WTC11 (cell line): ENCODE measurements around the gene CARMIL1.

Experiments
- ATF3 ChIP-seq: sonication (generic); formaldehyde crosslinking; conservative IDR thresholded peaks from 2 replicates; pipeline ENCODE4 v1.8.1; 2022; ENCODE audit warnings: mild to moderate bottlenecking, missing genetic modification reagents
- EMX1 ChIP-seq: fragments of 250-450 bp; sonication (Bioruptor Pico); IDR thresholded peaks from 2 replicates; pipeline ENCODE4 v1.8.0; 2021; ENCODE audit warnings: mild to moderate bottlenecking
- GTF2I ChIP-seq: fragments of 250-450 bp; sonication (Bioruptor Pico); conservative IDR thresholded peaks from 2 replicates; pipeline ENCODE4 v1.4.0; 2021; ENCODE audit warnings: mild to moderate bottlenecking
- JUN ChIP-seq: sonication (generic); formaldehyde crosslinking; IDR thresholded peaks from 2 replicates; pipeline ENCODE4 v1.8.0; 2023; ENCODE audit warnings: mild to moderate bottlenecking, missing genetic modification reagents
- KAT7 ChIP-seq: sonication (generic); formaldehyde crosslinking; IDR thresholded peaks from 2 replicates; pipeline ENCODE4 v1.8.1; 2023; ENCODE audit warnings: missing genetic modification reagents, mild to moderate bottlenecking, borderline replicate concordance
- RELA ChIP-seq: sonication (generic); formaldehyde crosslinking; IDR thresholded peaks from 2 replicates; pipeline ENCODE4 v1.8.1; 2022; ENCODE audit warnings: missing genetic modification reagents, mild to moderate bottlenecking, borderline replicate concordance
- ZNF263 ChIP-seq: sonication (generic); formaldehyde crosslinking; IDR thresholded peaks from 2 replicates; pipeline ENCODE4 v1.8.1; 2022; ENCODE audit warnings: low read depth, mild to moderate bottlenecking, moderate library complexity, missing genetic modification reagents
- TF ChIP-seq, protein P1 (sequence below): sonication (generic); formaldehyde crosslinking; IDR thresholded peaks from 2 replicates; pipeline ENCODE4 v1.8.1; 2022; ENCODE audit warnings: low read depth, mild to moderate bottlenecking, moderate library complexity, missing genetic modification reagents, borderline replicate concordance
- TF ChIP-seq, protein P2 (sequence below): fragments of 200-600 bp; IDR thresholded peaks from 2 replicates; pipeline ENCODE4 v1.8.0; 2022; ENCODE audit warnings: antibody characterized with exemption

DNA sequence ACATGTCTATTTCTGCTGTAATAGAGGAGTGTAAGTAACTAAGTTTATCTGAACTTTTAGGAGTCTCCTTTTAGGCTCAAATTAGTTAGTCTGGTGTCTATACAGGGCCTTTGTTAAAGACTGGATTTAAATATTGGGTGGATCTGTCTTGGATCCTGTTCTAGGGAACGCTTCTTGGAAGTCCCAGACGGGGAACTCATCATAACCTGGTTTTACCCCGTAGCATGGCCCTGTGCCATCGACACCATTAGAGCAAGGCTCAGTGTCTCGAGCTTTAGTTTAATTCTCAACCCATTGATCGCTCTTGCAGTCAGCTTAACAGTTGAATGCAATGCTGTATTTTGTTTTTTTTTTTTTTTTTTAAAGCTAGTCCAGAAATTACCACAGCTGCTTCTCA lies 89.9 kb downstream of the CARMIL1 start:
- TF ChIP-seq, protein P1, sequence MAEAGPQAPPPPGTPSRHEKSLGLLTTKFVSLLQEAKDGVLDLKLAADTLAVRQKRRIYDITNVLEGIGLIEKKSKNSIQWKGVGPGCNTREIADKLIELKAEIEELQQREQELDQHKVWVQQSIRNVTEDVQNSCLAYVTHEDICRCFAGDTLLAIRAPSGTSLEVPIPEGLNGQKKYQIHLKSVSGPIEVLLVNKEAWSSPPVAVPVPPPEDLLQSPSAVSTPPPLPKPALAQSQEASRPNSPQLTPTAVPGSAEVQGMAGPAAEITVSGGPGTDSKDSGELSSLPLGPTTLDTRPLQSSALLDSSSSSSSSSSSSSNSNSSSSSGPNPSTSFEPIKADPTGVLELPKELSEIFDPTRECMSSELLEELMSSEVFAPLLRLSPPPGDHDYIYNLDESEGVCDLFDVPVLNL (CRISPR knock-in tag): no peak
- TF ChIP-seq, protein P2, sequence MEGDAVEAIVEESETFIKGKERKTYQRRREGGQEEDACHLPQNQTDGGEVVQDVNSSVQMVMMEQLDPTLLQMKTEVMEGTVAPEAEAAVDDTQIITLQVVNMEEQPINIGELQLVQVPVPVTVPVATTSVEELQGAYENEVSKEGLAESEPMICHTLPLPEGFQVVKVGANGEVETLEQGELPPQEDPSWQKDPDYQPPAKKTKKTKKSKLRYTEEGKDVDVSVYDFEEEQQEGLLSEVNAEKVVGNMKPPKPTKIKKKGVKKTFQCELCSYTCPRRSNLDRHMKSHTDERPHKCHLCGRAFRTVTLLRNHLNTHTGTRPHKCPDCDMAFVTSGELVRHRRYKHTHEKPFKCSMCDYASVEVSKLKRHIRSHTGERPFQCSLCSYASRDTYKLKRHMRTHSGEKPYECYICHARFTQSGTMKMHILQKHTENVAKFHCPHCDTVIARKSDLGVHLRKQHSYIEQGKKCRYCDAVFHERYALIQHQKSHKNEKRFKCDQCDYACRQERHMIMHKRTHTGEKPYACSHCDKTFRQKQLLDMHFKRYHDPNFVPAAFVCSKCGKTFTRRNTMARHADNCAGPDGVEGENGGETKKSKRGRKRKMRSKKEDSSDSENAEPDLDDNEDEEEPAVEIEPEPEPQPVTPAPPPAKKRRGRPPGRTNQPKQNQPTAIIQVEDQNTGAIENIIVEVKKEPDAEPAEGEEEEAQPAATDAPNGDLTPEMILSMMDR: no peak
- TF ChIP-seq KAT7 (CRISPR knock-in tag) (no peak), ATF3 (CRISPR knock-in tag) (no peak), JUN (CRISPR knock-in tag) (no peak), GTF2I (CRISPR knock-in tag) (no peak), EMX1 (CRISPR knock-in tag) (no peak), ZNF263 (CRISPR knock-in tag) (no peak), RELA (CRISPR knock-in tag) (no peak)
